ENCODE data around the gene SNRNP48. TPM values are rescaled to one million over a fixed set of nuclear protein-coding genes. Genes with fewer than 3 reads are reported as not detected.
A peak's percentile ranks its signal among the peaks of the same experiment; 100 is the strongest.

The SNRNP48 gene
- total and polyA plus RNA-seq, 2 experiments from 2014 or later = 11.5 to 13.1 TPM

GRCh38 chr6:7617801-7618764 lies 28.1 kb downstream of the SNRNP48 start:
- Histone ChIP-seq H3K27me3 (replicated peaks; ENCODE audit: insufficient read depth) (no peaks in the 10 kb centered on the region), H3K9me2 (ENCODE audit: insufficient read depth) (no peaks in the 10 kb centered on the region), H3F3A (ENCODE audit: insufficient read depth) (peaks cover 18% of the 10 kb centered on the region), H4K20me1 (ENCODE audit: insufficient read depth) (no peaks in the 10 kb centered on the region), H3K79me2 (ENCODE audit: insufficient read depth) (no peaks in the 10 kb centered on the region), H3K9me3 (ENCODE audit: low read depth) (no peaks in the 10 kb centered on the region), H3K9ac (peak overlapping the region; percentile 56), H2AFZ (peak overlapping the region; percentile 54), H3K4me3 (peak overlapping the region; percentile 36), H3K27ac (peak overlapping the region; percentile 31), H3K36me3 (ENCODE audit: low read depth) (no peaks in the 10 kb centered on the region), H3K4me1 (ENCODE audit: insufficient read depth) (peaks cover 19% of the 10 kb centered on the region), H3K4me2 (ENCODE audit: unreplicated experiment) (peak overlapping the region; percentile 53)
- in situ Hi-C loops (cut with MboI) = loop anchor here (10.0 to 25.0 kb wide), 2 partner anchors 343 to 931 kb away; no protein-coding TSS in a partner anchor
- DNase-seq = peak; percentile 94
- TF ChIP-seq EZH2phosphoT487 (IDR thresholded peaks at IDR 0.05; ENCODE audit: insufficient read depth, low read depth) (no peak), EZH2 (IDR thresholded peaks at IDR 0.05; ENCODE audit: insufficient read depth, poor library complexity, severe bottlenecking) (no peak)
- WGBS, 2 experiments (ENCODE audit: low coverage in 1 of 2, low lambda C conversion rate in 2 of 2, missing lambda C conversion rate in 2 of 2) = 28 to 31% methylated on average over 12 of the region's 12 CpGs

- H3F3A ChIP-seq (ENCODE audit: insufficient read depth) = peaks cover 18% of the 10 kb centered on the region
- H3K9ac ChIP-seq = no peak overlapping the region
- H2AFZ ChIP-seq = no peak overlapping the region
- no peaks in the 10 kb centered on the region for H3K9me2 ChIP-seq (ENCODE audit: insufficient read depth)
- peaks cover 11% of the 10 kb centered on the region for H3K4me1 ChIP-seq (ENCODE audit: insufficient read depth)
- H3K36me3 ChIP-seq (ENCODE audit: low read depth) = no peaks in the 10 kb centered on the region
- H3K79me2 ChIP-seq (ENCODE audit: insufficient read depth) = no peaks in the 10 kb centered on the region
- no peak for TF ChIP-seq EZH2phosphoT487 (IDR thresholded peaks at IDR 0.05; ENCODE audit: insufficient read depth, low read depth)
- no peak for TF ChIP-seq EZH2 (IDR thresholded peaks at IDR 0.05; ENCODE audit: insufficient read depth, poor library complexity, severe bottlenecking)
- no peaks in the 10 kb centered on the region for H3K27me3 ChIP-seq (replicated peaks; ENCODE audit: insufficient read depth)
- no peak overlapping the region for H3K4me2 ChIP-seq (ENCODE audit: unreplicated experiment)
- no peaks in the 10 kb centered on the region for H4K20me1 ChIP-seq (ENCODE audit: insufficient read depth)
- no peaks in the 10 kb centered on the region for H3K9me3 ChIP-seq (ENCODE audit: low read depth)
- WGBS, 2 experiments (ENCODE audit: low coverage in 1 of 2, low lambda C conversion rate in 2 of 2, missing lambda C conversion rate in 2 of 2) = 90 to 91% methylated on average over 5 of the region's 5 CpGs
- peak; percentile 56 for DNase-seq
- in situ Hi-C loops (cut with MboI) = loop anchor here (25.0 kb wide), 1 partner anchor 934 kb away; no protein-coding TSS in a partner anchor
- no peak overlapping the region for H3K27ac ChIP-seq
- H3K4me3 ChIP-seq = no peak overlapping the region
Observed at GRCh38 chr6:7621761-7622160, 31.8 kb downstream of the SNRNP48 start.

- Histone ChIP-seq H3K27ac (no peak overlapping the region), H3K9me3 (ENCODE audit: low read depth) (no peaks in the 10 kb centered on the region), H3K9ac (no peak overlapping the region), H3K79me2 (ENCODE audit: insufficient read depth) (no peaks in the 10 kb centered on the region), H3K9me2 (ENCODE audit: insufficient read depth) (no peaks in the 10 kb centered on the region), H3K4me2 (ENCODE audit: unreplicated experiment) (no peak overlapping the region), H3K27me3 (replicated peaks; ENCODE audit: insufficient read depth) (no peaks in the 10 kb centered on the region), H4K20me1 (ENCODE audit: insufficient read depth) (no peaks in the 10 kb centered on the region), H3K4me1 (ENCODE audit: insufficient read depth) (peaks cover 18% of the 10 kb centered on the region), H3K36me3 (ENCODE audit: low read depth) (no peaks in the 10 kb centered on the region), H2AFZ (no peak overlapping the region), H3K4me3 (no peak overlapping the region), H3F3A (ENCODE audit: insufficient read depth) (peaks cover 20% of the 10 kb centered on the region)
- in situ Hi-C loops (cut with MboI) = loop anchor here (25.0 kb wide), 1 partner anchor 938 kb away; no protein-coding TSS in a partner anchor
- DNase-seq = no peak
- WGBS, 2 experiments (ENCODE audit: low coverage in 1 of 2, low lambda C conversion rate in 2 of 2, missing lambda C conversion rate in 2 of 2) = 80% methylated on average over 4 of the region's 4 CpGs
- TF ChIP-seq EZH2phosphoT487 (IDR thresholded peaks at IDR 0.05; ENCODE audit: insufficient read depth, low read depth) (no peak), EZH2 (IDR thresholded peaks at IDR 0.05; ENCODE audit: insufficient read depth, poor library complexity, severe bottlenecking) (no peak)
Observed at GRCh38 chr6:7624796-7625710, 35.1 kb downstream of the SNRNP48 start.

- peaks cover 20% of the 10 kb centered on the region for H3F3A ChIP-seq (ENCODE audit: insufficient read depth)
- DNase-seq = peak; percentile 87
- TF ChIP-seq EZH2phosphoT487 (IDR thresholded peaks at IDR 0.05; ENCODE audit: insufficient read depth, low read depth) (no peak), EZH2 (IDR thresholded peaks at IDR 0.05; ENCODE audit: insufficient read depth, poor library complexity, severe bottlenecking) (no peak)
- no peaks in the 10 kb centered on the region for H3K9me3 ChIP-seq (ENCODE audit: low read depth)
- peaks cover 18% of the 10 kb centered on the region for H3K4me1 ChIP-seq (ENCODE audit: insufficient read depth)
- H2AFZ ChIP-seq = no peak overlapping the region
- no peaks in the 10 kb centered on the region for H3K27me3 ChIP-seq (replicated peaks; ENCODE audit: insufficient read depth)
- no peaks in the 10 kb centered on the region for H4K20me1 ChIP-seq (ENCODE audit: insufficient read depth)
- H3K4me2 ChIP-seq (ENCODE audit: unreplicated experiment) = peak overlapping the region; percentile 37
- in situ Hi-C loops (cut with MboI) = no loop called here
- H3K9ac ChIP-seq = no peak overlapping the region
- H3K4me3 ChIP-seq = 0 out of 2 replicates have a peak overlapping the region, but pooled peaks have one; percentile 16
- no peaks in the 10 kb centered on the region for H3K79me2 ChIP-seq (ENCODE audit: insufficient read depth)
- no peaks in the 10 kb centered on the region for H3K9me2 ChIP-seq (ENCODE audit: insufficient read depth)
- H3K27ac ChIP-seq = peak overlapping the region; percentile 33
- WGBS, 2 experiments (ENCODE audit: low coverage in 1 of 2, low lambda C conversion rate in 2 of 2, missing lambda C conversion rate in 2 of 2) = 32 to 35% methylated on average over 2 of the region's 2 CpGs
- no peaks in the 10 kb centered on the region for H3K36me3 ChIP-seq (ENCODE audit: low read depth)
Observed at GRCh38 chr6:7628479-7628878, 38.5 kb downstream of the SNRNP48 start.
